Cardiac fibroblast (primary cell): ENCODE results near the gene NFYA.

Experiments used
- DNase-seq, 2 donors: peaks; one replicate each; pipeline versions ENCODE4 v3.0.0 to v3.0.0-alpha.2; 2010; ENCODE audit warnings: low read depth in 2 of 2
- H3K4me3 ChIP-seq, 2 donors: replicated peaks in 1 of 2; 1 replicate in 1 of 2; 2 replicates in 1 of 2; pipeline ENCODE4 v1.5.1; 2011; ENCODE audit warnings: low read depth in 2 of 2, low read length in 2 of 2, mild to moderate bottlenecking in 2 of 2, moderate library complexity in 1 of 2
- TF ChIP-seq, protein P1 (sequence below): IDR thresholded peaks from one replicate; pipeline ENCODE4 v1.5.1; 2011; ENCODE audit warnings: low read depth, mild to moderate bottlenecking, low read length, inconsistent platforms

NFYA gene

GRCh38 chr6:41132254-41132653 lies 59.5 kb downstream of the NFYA start:
- no peak overlapping the region for H3K4me3 ChIP-seq
- no peak for DNase-seq
- TF ChIP-seq, protein P1, sequence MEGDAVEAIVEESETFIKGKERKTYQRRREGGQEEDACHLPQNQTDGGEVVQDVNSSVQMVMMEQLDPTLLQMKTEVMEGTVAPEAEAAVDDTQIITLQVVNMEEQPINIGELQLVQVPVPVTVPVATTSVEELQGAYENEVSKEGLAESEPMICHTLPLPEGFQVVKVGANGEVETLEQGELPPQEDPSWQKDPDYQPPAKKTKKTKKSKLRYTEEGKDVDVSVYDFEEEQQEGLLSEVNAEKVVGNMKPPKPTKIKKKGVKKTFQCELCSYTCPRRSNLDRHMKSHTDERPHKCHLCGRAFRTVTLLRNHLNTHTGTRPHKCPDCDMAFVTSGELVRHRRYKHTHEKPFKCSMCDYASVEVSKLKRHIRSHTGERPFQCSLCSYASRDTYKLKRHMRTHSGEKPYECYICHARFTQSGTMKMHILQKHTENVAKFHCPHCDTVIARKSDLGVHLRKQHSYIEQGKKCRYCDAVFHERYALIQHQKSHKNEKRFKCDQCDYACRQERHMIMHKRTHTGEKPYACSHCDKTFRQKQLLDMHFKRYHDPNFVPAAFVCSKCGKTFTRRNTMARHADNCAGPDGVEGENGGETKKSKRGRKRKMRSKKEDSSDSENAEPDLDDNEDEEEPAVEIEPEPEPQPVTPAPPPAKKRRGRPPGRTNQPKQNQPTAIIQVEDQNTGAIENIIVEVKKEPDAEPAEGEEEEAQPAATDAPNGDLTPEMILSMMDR, result no peak

- TF ChIP-seq, protein P1, result no peak
- H3K4me3 ChIP-seq, result no peak overlapping the region
- no peak for DNase-seq
These were observed 62.5 kb downstream of the NFYA start for GRCh38 chr6:41135062-41135832.

DNA sequence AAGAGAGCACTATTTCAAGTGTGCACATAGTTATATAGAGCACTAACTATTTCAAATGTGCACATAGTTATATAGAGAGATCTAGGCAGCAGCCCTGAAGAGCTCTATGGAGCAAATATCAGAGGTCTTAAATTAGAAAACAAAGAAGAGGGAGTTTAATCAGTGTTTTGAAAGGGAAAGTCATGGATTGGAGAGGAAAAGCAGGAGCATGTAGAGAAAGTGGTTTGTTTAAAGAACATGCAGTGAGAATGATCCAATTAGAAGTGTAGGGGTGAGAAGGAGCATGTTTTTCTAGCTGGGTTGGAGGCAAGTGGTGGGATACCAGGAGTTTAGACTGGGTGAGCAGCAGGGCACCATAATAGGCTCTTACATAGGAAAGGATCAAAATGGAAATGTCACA lies 64.1 kb downstream of the NFYA start:
- TF ChIP-seq, protein P1, result no peak
- H3K4me3 ChIP-seq, result no peak overlapping the region
- DNase-seq, result no peak

- no peak for DNase-seq
- H3K4me3 ChIP-seq, result no peak overlapping the region
- TF ChIP-seq, protein P1, result no peak
These were observed 75.1 kb downstream of the NFYA start for GRCh38 chr6:41147917-41148316.
